ENCODE results near the gene P2RY2. TPM values are rescaled to one million over a fixed set of nuclear protein-coding genes. Genes with fewer than 3 reads are reported as not detected.

P2RY2 gene
- total RNA-seq, 1 experiment from 2014 or later = 0.26 TPM

GRCh38 chr11:73193251-73194033 is 24.6 kb upstream of the P2RY2 start:
- no peak overlapping the region for H2BK20ac ChIP-seq (ENCODE audit: low read depth, low read length, poor library complexity, severe bottlenecking)
- no peak overlapping the region for H4K5ac ChIP-seq (ENCODE audit: insufficient read length, low read depth, low read length)
- Mint-ChIP-seq H3K27me3 (ENCODE audit: low read depth) (peaks cover 1% of the 10 kb centered on the region), H3K4me1 (peaks cover 3% of the 10 kb centered on the region in 2 experiments), H3K9me3 (no peaks in the 10 kb centered on the region), H3K36me3 (ENCODE audit: insufficient read depth in 1 of 3, low read depth in 3 of 3) (no peaks in the 10 kb centered on the region), H3K27ac (no peak overlapping the region), H3K4me3 (no peak overlapping the region)
- H3K4ac ChIP-seq (ENCODE audit: low read depth, low read length) = no peak overlapping the region
- H2AFZ ChIP-seq (ENCODE audit: low read length) = no peak overlapping the region
- no peaks in the 10 kb centered on the region for H3K9me3 ChIP-seq (ENCODE audit: control insufficient read depth, low read depth, low read length)
- no peak for TF ChIP-seq CTCF (conservative IDR thresholded peaks at IDR 0.05)
- no peak overlapping the region for H3K27ac ChIP-seq (ENCODE audit: insufficient read length, low read depth, low read length)
- H3K79me2 ChIP-seq (ENCODE audit: insufficient read depth, low read length) = no peaks in the 10 kb centered on the region
- no peak for DNase-seq
- H3K4me1 ChIP-seq (ENCODE audit: insufficient read depth, low read length) = peaks cover 1% of the 10 kb centered on the region; the same call in 1 of the 2 replicates
- no peak overlapping the region for H3T11ph ChIP-seq (ENCODE audit: low read length)
- no peak overlapping the region for H3K18ac ChIP-seq (ENCODE audit: insufficient read length, low read depth, low read length)
- no peaks in the 10 kb centered on the region for H3K79me1 ChIP-seq (ENCODE audit: insufficient read depth, low read depth, low read length, poor library complexity, severe bottlenecking)
- no peak overlapping the region for H3K56ac ChIP-seq (ENCODE audit: insufficient read length, low read depth, low read length)
- H3K9ac ChIP-seq (ENCODE audit: extremely low read depth, insufficient read length, low read length) = no peak overlapping the region
- no peak overlapping the region for H3K4me2 ChIP-seq (ENCODE audit: insufficient read depth, insufficient read length, low read length)
- WGBS (ENCODE audit: extremely low coverage, insufficient read length, low lambda C conversion rate) = no CpG with 5 or more reads among the region's 13 CpGs
- no peak overlapping the region for H4K91ac ChIP-seq (ENCODE audit: insufficient read length, low read depth, low read length)
- no peak overlapping the region for H3K23ac ChIP-seq (ENCODE audit: insufficient read length, low read depth, low read length)
- H4K20me1 ChIP-seq (ENCODE audit: control insufficient read depth, insufficient read depth, insufficient read length) = no peaks in the 10 kb centered on the region
- H2BK5ac ChIP-seq (ENCODE audit: insufficient read length, low read length) = no peak overlapping the region
- 0 out of 2 replicates have a peak overlapping the region, but pooled peaks have one; percentile 43 for H2BK15ac ChIP-seq (ENCODE audit: low read depth, low read length)
- H3K27me3 ChIP-seq (ENCODE audit: insufficient read depth, low read length) = no peaks in the 10 kb centered on the region
- no peak overlapping the region for H2BK120ac ChIP-seq (ENCODE audit: low read depth, low read length, poor library complexity, severe bottlenecking)
- H2BK12ac ChIP-seq (ENCODE audit: insufficient read length, low read depth, low read length) = no peak overlapping the region
- no peak overlapping the region for H3K14ac ChIP-seq (ENCODE audit: insufficient read depth, low read length)
- no peaks in the 10 kb centered on the region for H3K23me2 ChIP-seq (ENCODE audit: insufficient read length, low read depth, low read length, poor library complexity, severe bottlenecking)
- H2AK5ac ChIP-seq (ENCODE audit: insufficient read length, low read length) = no peak overlapping the region
- no peak overlapping the region for H4K8ac ChIP-seq (replicated peaks; ENCODE audit: insufficient read length, low read depth, low read length)
